Dermis microvascular lymphatic vessel endothelial cell (primary cell): ENCODE data around the gene NHEJ1. TPM values are rescaled to one million over a fixed set of nuclear protein-coding genes. Genes with fewer than 3 reads are reported as not detected.
A peak's percentile ranks its signal among the peaks of the same experiment; 100 is the strongest.

ENCODE experiments used
- DNase-seq, 2 donors: peaks; one replicate each; pipeline versions ENCODE4 v3.0.0 to v3.0.0-alpha.2; 2010; ENCODE audit warnings: low read depth in 2 of 2
- total RNA-seq: library from RNA; depleted of rRNA; stranded (reverse); fragments of >200 nt; gene quantifications from 2 replicates; pipeline ENCODE4 v1.2.1, GENCODE V29; 2014

NHEJ1 gene
- total RNA-seq, 1 donor from 2014 or later, result 13.7 TPM

- DNase-seq, result no peak
Measured at GRCh38 chr2:219123356-219124135, 37.1 kb downstream of the NHEJ1 start.

GRCh38 chr2:219122202-219122980 lies 38.2 kb downstream of the NHEJ1 start:
- DNase-seq, result no peak

DNA sequence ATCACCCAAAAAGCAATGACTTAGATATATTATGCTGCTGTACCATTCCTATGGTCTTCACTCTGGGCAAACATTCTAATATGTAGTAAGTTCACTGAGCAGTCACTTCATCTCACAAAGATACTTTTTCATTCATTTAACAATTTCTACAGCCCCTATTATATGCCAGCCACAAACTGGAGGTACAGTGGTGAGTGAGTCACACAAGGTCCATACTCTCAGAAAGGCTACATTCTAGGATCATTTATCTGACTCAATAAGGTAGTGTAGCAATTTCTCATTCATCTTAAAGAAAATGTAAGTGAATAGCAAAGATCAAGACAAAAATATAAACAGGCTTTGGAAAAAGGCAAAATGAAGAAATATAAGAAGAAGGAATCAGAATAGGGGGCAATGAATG lies 40.5 kb downstream of the NHEJ1 start:
- no peak for DNase-seq

- DNase-seq, result peak in 1 of 2 donors; percentile 64
Measured at GRCh38 chr2:219119422-219120043, 41.1 kb downstream of the NHEJ1 start.

DNA sequence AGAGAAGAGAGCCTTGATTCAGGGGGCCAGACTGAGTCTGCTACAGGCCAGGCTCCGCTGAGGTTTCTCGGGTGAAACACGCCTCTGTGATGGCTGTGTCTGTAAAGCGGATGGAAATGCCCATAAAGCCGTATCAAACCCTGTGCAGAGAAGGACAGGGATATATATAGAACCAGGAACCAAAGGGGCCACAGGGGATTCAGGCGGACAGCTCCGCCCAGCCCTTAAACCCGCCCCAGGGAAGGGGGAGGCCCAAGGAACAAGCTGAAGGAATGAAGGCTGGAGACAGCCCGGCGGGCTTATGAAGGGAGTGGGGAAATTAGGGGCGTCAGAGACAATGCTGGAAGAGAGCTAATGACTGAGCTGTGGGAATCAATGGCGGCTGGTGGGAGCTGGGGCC lies 42.1 kb downstream of the NHEJ1 start:
- no peak for DNase-seq

DNA sequence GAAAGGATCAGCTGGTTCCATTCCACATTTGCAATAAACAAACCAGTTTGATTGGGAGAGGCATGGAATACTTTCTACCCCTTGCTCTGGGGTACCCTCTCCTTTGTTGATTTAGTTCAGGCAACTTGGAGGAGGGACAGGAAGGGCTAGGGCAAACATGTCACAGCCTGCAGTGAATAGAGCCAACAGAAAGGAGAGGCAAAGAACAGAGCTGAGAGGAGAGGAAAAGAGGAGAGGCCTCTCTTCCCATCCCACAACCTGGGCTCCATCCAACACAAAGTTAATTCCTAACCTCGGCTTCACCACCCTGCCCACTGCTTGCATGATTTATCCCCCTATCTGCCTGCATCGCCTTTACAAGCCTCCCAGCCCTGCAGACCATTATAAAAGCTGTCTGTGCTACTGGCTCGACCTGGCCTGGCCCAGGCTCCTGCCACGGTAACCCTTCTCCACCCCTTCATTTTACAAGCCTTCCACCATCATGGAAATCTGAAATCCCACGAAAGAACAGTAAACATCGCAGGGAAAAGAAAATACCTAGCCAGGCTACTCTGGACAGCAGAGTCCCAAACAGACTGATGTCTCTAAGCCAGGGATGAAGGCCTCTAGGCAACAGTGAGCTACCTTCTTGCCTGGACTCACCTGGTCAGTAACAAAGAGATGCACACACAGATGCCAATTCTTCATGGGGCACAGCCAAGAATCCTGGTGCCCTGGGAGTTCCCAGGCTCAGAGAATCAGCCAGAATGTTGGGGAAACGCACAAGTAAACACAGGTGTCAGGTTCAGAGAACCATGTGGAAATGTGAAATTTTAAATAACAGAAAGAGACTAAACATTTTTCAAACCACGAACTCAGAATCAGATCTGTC lies 43.6 kb downstream of the NHEJ1 start:
- no peak for DNase-seq

DNA sequence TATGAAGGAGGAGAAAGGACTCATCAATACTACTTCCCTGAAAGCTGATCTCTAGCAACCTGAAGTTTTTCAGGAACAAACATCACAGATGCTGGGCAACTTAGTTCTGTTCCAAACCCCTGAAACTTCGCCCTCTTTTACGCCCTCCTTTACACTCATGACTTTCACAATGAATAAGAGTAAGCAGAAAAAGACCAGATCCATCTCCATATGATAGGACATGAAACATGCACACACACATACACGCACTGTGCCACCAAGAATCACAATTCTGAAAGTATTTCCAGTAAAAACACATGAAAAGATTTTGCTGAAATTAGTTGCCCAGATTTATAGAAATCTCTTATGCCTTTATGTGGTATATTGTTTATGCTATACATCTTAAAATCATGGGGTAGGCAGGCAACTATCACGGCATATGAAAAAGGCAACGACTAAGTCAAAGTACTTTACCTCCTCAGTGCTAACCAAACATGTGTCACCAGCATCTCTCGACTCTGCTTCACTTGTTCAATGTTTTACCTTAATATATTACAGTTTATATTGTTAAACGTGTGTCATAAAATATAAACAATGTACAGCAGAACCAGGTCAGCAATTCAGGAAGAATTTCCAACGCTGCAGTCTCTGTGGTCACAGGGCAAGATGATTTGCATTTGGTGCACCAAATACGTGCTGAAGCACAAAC lies 47.8 kb downstream of the NHEJ1 start:
- DNase-seq, result no peak

GRCh38 chr2:219112062-219112406 lies 48.6 kb downstream of the NHEJ1 start:
- no peak for DNase-seq

GRCh38 chr2:219111375-219112061 lies 49.1 kb downstream of the NHEJ1 start:
- no peak for DNase-seq

DNA sequence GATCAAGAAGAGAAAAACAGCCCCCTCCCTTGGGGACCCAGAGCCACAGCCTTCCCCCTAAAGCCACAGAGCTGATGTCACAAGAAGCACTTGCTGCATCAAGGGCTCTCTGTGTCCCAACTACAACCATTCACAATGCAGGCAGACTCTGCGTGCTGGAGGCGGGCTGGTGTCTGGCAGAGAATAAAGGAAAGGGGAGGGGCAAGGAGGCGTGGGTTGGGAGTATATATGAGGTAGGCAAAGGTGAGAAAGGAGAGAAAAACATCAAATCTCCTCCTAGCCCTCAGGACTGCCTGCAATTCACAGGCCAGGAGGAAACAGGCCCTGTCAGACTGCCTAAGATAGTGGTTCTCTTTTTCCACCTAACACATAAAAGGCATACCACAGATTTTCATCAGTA lies 51.1 kb downstream of the NHEJ1 start:
- DNase-seq, result no peak

- no peak for DNase-seq
Measured at GRCh38 chr2:219107758-219108157, 52.9 kb downstream of the NHEJ1 start.

DNA sequence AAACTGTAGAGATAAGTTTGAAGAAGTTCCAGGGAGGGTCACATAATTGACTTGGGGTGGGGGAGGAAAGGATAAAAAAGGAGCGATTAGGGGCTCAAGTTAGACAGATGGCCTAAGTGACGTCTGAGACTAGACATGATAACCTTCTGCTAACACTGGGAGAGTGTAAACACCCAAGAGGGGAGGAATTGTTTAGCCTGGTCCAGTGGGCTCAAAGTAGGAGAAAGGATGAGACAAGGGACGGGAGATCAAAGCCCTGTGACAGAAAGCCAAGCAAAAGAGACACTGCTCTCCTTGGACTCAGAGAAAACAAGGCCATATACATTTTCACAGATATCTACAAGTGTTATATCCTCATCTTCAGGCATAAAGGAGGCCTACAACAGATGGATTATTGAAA lies 54.4 kb downstream of the NHEJ1 start:
- DNase-seq, result no peak

GRCh38 chr2:219104107-219105035 lies 56.2 kb downstream of the NHEJ1 start:
- DNase-seq, result peak in 1 of 2 donors; percentile 49

DNA sequence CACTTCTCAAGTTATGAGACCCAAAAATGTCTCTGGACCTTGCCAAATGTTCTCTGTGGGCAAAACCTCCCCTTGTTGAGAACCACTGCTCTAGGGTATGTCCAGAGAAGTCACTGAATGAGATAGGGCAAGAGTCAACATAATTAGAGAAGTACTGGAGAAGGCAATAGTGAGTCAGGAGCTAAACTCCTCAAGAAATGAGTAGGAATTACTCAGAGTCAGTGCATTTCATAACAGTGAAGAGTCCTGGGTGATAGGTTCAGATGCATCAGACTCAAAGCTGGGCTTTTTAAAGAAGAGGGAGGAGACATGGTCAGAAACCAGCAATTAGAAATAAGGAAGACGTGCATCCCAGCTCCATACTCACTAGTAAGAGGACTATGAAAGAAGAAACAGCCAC lies 61.3 kb downstream of the NHEJ1 start:
- no peak for DNase-seq

DNA sequence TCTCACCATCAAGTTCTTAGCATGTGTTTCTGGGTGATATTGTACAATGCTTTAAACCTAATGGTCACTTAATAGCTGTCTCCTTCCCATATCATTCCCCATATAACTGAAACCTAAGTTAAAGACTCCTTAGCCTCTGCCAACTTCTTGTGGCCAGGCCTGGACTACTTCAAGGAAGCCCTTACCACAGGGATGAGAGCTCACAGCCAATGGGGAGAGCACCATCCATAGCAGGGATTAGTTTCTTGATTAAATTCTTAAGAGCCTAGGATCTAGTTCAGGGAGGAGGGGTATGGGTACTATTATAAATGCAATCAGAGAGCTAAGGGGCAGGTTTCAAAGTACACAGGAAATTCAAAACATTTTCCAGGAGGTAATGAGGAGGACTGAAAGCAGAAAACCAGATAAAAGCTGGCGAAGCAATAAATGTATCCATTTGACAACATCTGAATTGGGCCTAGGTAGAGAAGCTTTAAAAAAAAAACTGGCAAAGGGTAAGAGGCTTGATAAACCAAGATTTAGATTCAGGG lies 65.1 kb downstream of the NHEJ1 start:
- DNase-seq, result no peak

- DNase-seq, result no peak
Measured at GRCh38 chr2:219094171-219094570, 66.4 kb downstream of the NHEJ1 start.

DNA sequence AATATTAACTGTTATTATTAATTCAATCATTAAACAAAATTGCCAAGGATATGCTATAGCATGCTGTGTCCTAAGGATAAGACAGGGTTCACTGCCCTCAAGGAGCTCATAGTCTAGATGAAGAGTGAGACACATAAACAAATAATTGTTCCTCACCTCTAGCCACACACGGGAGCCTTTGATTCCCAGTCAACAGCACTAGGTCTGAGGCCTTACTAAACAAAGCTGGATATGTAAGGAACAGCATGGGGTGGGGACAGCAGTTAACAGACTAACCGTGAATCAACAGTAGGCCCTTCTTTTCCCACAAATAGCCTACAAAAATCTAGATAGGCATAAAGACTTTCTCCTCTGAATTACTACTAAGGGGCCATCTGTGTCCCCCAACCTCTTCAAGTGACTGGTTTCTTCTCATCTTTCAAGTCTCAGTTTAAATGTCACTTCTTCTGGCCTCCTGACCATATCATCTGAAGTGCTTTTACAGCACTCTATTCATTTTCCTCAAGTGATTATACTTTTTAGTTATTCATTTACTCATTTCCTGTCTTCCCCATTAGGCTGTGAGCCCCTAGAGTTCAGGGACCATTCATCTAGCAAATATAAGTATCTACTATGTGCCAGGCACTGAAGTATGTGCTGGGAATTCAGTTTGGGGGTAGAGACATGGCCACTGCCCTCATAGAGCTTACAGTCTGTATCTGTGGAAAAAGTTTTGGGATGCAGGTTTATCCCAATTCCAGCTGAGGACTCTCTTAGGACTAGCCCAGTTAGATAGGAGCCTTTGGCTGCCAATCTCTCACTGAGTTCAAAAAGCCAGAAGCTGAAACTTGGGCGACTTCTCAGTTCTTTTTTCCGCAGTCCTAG lies 69.9 kb downstream of the NHEJ1 start:
- DNase-seq, result no peak

GRCh38 chr2:219089330-219089729 lies 71.3 kb downstream of the NHEJ1 start:
- DNase-seq, result no peak
